ENCODE data around the gene LDLRAD3. TPM values are rescaled to one million over a fixed set of nuclear protein-coding genes. Genes with fewer than 3 reads are reported as not detected.

LDLRAD3 gene
- total and polyA plus RNA-seq, 12 donors = 0.87 to 5.1 (median 1.7) TPM

DNA sequence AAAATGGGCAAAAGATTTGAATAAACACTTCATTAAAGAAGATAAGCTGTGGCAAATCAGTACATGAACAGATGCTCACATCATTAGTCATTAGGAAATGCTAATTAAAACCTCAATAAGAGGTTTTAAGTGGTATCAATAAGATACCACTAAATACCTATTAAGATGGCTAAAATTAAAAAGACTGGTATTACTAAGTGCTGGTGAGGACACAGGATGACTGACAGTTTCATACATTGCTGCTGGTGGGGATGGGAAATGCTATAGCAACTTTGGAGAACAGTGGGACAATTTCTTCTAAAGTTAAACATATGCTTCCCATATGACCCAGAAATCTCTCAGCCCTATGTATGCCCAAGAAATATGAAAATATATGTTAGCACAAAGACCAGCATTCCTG lies 276.1 kb downstream of the LDLRAD3 start:
- H3K4me1 ChIP-seq = no peaks in the 10 kb centered on the region
- no peak for DNase-seq
- no peaks in the 10 kb centered on the region for H3K27me3 ChIP-seq
- no peak overlapping the region for H3K27ac ChIP-seq
- H3K36me3 ChIP-seq = no peaks in the 10 kb centered on the region
- ATAC-seq = no peak
- H3K4me3 ChIP-seq = no peak overlapping the region
- H3K9me3 ChIP-seq = peaks cover 0 to 23% (median 7%) of the 10 kb centered on the region in 11 donors
- intact Hi-C loops (cut with DNase I) = no loop called here
- TF ChIP-seq, protein P1, sequence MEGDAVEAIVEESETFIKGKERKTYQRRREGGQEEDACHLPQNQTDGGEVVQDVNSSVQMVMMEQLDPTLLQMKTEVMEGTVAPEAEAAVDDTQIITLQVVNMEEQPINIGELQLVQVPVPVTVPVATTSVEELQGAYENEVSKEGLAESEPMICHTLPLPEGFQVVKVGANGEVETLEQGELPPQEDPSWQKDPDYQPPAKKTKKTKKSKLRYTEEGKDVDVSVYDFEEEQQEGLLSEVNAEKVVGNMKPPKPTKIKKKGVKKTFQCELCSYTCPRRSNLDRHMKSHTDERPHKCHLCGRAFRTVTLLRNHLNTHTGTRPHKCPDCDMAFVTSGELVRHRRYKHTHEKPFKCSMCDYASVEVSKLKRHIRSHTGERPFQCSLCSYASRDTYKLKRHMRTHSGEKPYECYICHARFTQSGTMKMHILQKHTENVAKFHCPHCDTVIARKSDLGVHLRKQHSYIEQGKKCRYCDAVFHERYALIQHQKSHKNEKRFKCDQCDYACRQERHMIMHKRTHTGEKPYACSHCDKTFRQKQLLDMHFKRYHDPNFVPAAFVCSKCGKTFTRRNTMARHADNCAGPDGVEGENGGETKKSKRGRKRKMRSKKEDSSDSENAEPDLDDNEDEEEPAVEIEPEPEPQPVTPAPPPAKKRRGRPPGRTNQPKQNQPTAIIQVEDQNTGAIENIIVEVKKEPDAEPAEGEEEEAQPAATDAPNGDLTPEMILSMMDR (IDR thresholded peaks at IDR 0.05) = no peak

DNA sequence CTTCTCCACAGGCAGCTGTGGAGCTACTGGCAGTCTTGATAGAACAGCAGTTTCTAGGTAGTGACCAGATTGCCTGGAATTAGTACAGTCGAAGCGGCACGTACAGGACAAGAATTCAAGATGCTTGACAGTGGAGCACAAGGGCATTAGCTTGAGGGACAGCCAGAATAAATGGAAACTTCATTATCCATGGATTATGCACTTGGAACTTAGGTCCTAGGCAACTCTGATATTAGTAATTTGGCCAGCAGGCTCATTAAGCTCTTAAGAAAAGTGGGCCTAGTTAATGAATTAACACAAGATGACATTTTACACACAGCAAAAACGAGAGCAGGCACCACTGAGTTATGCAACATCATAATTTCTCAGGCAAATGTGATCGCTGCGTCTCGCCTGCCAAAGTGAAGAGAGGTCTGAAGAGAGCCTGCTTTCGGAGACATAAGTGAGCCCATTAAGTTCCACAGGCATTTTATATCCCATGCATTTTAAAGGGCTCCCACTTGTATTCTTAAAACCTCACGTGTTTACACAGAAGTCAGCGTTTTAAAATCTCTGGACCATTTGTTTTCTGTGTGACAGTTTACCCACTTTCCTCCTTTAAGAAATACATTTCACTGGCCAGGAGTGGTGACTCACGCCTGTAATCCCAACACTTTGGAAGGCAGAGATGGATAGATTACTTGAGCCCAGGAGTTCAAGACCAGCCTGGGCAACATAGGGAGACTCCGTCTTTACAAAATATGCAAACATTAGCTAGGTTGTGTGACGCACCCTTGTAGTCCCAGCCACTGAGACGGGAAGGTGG lies 279.2 kb downstream of the LDLRAD3 start:
- 86 to 87% methylated on average over 14 of the region's 14 CpGs for WGBS, 2 donors
- Histone ChIP-seq H3K36me3 (no peaks in the 10 kb centered on the region), H3K27ac (no peak overlapping the region), H3K4me3 (no peak overlapping the region), H3K4me1 (no peaks in the 10 kb centered on the region), H3K27me3 (no peaks in the 10 kb centered on the region), H3K9me3 (peaks cover 0 to 23% (median 7%) of the 10 kb centered on the region in 11 donors)
- DNase-seq (no peak), ATAC-seq (peak in 1 of 8 donors; percentile 20)
- TF ChIP-seq, protein P1 (IDR thresholded peaks at IDR 0.05) = no peak
- intact Hi-C loops (cut with DNase I) = no loop called here

DNA sequence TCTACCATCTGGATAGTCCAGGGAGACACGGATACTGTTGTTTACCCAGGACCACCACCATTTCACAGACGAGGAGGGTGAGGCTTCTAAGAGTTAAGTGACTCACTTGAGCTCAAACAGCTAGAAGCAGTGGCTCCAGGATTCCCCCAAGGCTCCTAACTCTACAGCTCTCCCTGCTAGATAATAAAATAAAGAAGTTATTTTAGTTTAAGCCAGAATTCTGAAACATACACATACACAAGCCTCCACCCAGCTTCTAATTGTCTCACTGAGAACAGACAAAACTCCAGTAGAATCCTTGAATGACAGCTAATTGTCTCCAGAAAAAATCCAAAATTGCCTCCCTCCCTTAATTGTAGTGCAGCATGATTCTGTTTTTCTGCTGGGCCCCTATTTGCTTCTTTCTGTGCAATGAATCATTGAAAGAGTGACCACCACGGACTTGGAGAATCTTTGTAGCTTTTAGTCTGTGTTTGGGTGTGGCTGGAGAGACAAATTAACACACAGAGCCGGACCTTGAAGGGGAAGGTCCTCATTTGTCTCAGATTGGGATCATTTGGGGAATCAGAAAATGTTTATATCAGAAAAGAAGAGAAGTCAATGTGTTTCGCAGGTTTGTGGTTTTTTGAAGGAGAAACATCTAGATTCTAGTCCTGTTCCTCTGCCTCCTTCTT lies 280.5 kb downstream of the LDLRAD3 start:
- Histone ChIP-seq H3K4me1 (no peaks in the 10 kb centered on the region), H3K27ac (no peak overlapping the region), H3K9me3 (peaks cover 0 to 16% (median 7%) of the 10 kb centered on the region in 11 donors), H3K27me3 (no peaks in the 10 kb centered on the region), H3K36me3 (peaks cover 0 to 3% (median 0%) of the 10 kb centered on the region in 9 donors), H3K4me3 (no peak overlapping the region)
- DNase-seq = no peak
- TF ChIP-seq, protein P1 (IDR thresholded peaks at IDR 0.05) = no peak
- 77 to 83% methylated on average over 5 of the region's 5 CpGs for WGBS, 2 donors
- ATAC-seq = no peak
- intact Hi-C loops (cut with DNase I) = no loop called here

DNA sequence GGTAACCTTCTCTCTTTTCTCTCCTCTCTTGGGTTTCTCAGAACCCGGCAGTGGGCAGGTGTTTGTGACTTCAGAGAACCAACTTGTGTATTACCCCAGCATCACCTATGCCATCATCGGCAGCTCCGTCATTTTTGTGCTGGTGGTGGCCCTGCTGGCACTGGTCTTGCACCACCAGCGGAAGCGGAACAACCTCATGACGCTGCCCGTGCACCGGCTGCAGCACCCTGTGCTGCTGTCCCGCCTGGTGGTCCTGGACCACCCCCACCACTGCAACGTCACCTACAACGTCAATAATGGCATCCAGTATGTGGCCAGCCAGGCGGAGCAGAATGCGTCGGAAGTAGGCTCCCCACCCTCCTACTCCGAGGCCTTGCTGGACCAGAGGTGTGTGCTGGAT lies 283.2 kb downstream of the LDLRAD3 start:
- Histone ChIP-seq H3K9me3 (no peaks in the 10 kb centered on the region), H3K27ac (no peak overlapping the region), H3K27me3 (no peaks in the 10 kb centered on the region), H3K4me1 (peaks cover 0 to 25% (median 7%) of the 10 kb centered on the region in 9 donors), H3K4me3 (no peak overlapping the region), H3K36me3 (peaks cover 0 to 3% (median 0%) of the 10 kb centered on the region in 9 donors)
- TF ChIP-seq, protein P1 (IDR thresholded peaks at IDR 0.05) = no peak
- intact Hi-C loops (cut with DNase I) = no loop called here
- ATAC-seq = no peak
- no peak for DNase-seq
- 97 to 98% methylated on average over 15 of the region's 15 CpGs for WGBS, 2 donors
